HEK293T (cell line): ENCODE results near the gene TOR2A.

ENCODE experiments used
- ELF4 ChIP-seq: fragments of 450-650 bp; IDR thresholded peaks from 2 replicates; pipeline ENCODE4 v1.6.1; 2017; ENCODE audit warnings: antibody characterized with exemption
- PKNOX1 ChIP-seq: fragments of 450-650 bp; IDR thresholded peaks from 2 replicates; pipeline ENCODE4 v1.6.1; 2016
- SUZ12 ChIP-seq: fragments of 450-650 bp; IDR thresholded peaks from 2 replicates; pipeline ENCODE4 v1.6.1; 2016; ENCODE audit warnings: mild to moderate bottlenecking

GRCh38 chr9:127778280-127779135 lies 43.4 kb upstream of the TOR2A start, which contains the start of gene SH2D3C:
- no peak for TF ChIP-seq SUZ12
- TF ChIP-seq PKNOX1, result no peak
- TF ChIP-seq ELF4, result no peak
